SK-N-SH (cell line): ENCODE measurements around the gene N4BP3. TPM values are rescaled to one million over a fixed set of nuclear protein-coding genes. Genes with fewer than 3 reads are reported as not detected.

Experiments used
- CTCF ChIA-PET: fragments of 300-600, 350-600 bp; formaldehyde crosslinking; extraction: SDS; loops from one replicate; lab custom pipeline; 2021; lab: Yijun Ruan, JAX
- POLR2A ChIA-PET: fragments of 350-600 bp; sonication (Branson Sonifier 250); formaldehyde crosslinking; extraction: SDS; loops from one replicate; lab custom pipeline; 2020; ENCODE audit warnings: antibody characterized with exemption, inconsistent platforms; lab: Yijun Ruan, JAX
- DNase-seq: peaks from one replicate; pipeline ENCODE4 v3.0.0; 2012
- H2AFZ ChIP-seq: fragments of 200-600 bp; sonication (generic); 2 replicates; pipeline ENCODE4 v1.8.1; 2016; ENCODE audit warnings: antibody characterized with exemption, mild to moderate bottlenecking, low read depth
- H3F3A ChIP-seq: fragments of 200-600 bp; sonication (generic); replicated peaks from 2 replicates; pipeline ENCODE3; 2016; ENCODE audit warnings: antibody characterized with exemption, mild to moderate bottlenecking; ENCODE audit not compliant: insufficient read depth
- H3K27ac ChIP-seq, 2 experiments: fragments of 200-500 bp in 1 of 2; fragments of 200-600 bp in 1 of 2; sonication (Bioruptor generic) in 1 of 2; sonication (generic), shearing (Covaris generic) in 1 of 2; 2 replicates each; pipeline versions ENCODE4 v1.5.1 to v1.6.1; 2014 to 2016; ENCODE audit warnings: low read depth in 2 of 2, inconsistent platforms in 1 of 2, low read length in 1 of 2, mild to moderate bottlenecking in 1 of 2, mixed read lengths in 1 of 2
- H3K27me3 ChIP-seq: fragments of 200-600 bp; sonication (generic), shearing (Covaris generic); 2 replicates; pipeline ENCODE4 v1.6.1; 2016; ENCODE audit warnings: mixed run types; ENCODE audit not compliant: insufficient read depth
- H3K36me3 ChIP-seq, 2 experiments: fragments of 200-500 bp in 1 of 2; fragments of 200-600 bp in 1 of 2; sonication (Bioruptor generic) in 1 of 2; sonication (generic) in 1 of 2; replicated peaks in 1 of 2; 2 replicates each; pipeline versions ENCODE3 to v1.5.1; 2014 to 2016; ENCODE audit warnings: low read length in 1 of 2, mild to moderate bottlenecking in 1 of 2; ENCODE audit not compliant: insufficient read depth in 2 of 2, control insufficient read depth in 1 of 2
- H3K4me1 ChIP-seq, 2 experiments: fragments of 200-500 bp in 1 of 2; fragments of 200-600 bp in 1 of 2; sonication (Bioruptor generic) in 1 of 2; sonication (generic), shearing (Covaris generic) in 1 of 2; 2 replicates each; pipeline versions ENCODE4 v1.5.1 to v1.6.1; 2014 to 2016; ENCODE audit warnings: low read depth in 1 of 2, low read length in 1 of 2, mixed run types in 1 of 2; ENCODE audit not compliant: insufficient read depth in 2 of 2, control insufficient read depth in 1 of 2
- H3K4me2 ChIP-seq: fragments of 200-600 bp; sonication (generic), shearing (Covaris generic); 2 replicates; pipeline ENCODE4 v1.6.1; 2017; ENCODE audit warnings: mixed run types
- H3K4me3 ChIP-seq, 2 experiments: fragments of 200-500 bp in 1 of 2; fragments of 200-600 bp in 1 of 2; sonication (Bioruptor generic) in 1 of 2; sonication (generic), shearing (Covaris generic) in 1 of 2; 2 replicates each; pipeline versions ENCODE4 v1.5.1 to v1.8.1; 2014 to 2016; ENCODE audit warnings: low read depth in 2 of 2, inconsistent platforms in 1 of 2, low read length in 1 of 2, mild to moderate bottlenecking in 1 of 2, mixed read lengths in 1 of 2, moderate library complexity in 1 of 2
- H3K79me2 ChIP-seq: fragments of 200-600 bp; sonication (generic); 2 replicates; pipeline ENCODE4 v1.8.1; 2017; ENCODE audit warnings: mild to moderate bottlenecking; ENCODE audit not compliant: insufficient read depth
- H3K9ac ChIP-seq: fragments of 200-600 bp; sonication (generic); 2 replicates; pipeline ENCODE4 v1.6.1; 2017; ENCODE audit warnings: mixed run types
- H3K9me2 ChIP-seq: fragments of 200-600 bp; sonication (generic); 2 replicates; pipeline ENCODE4 v1.6.1; 2017; ENCODE audit warnings: mixed run types
- H3K9me3 ChIP-seq: fragments of 200-600 bp; sonication (generic); 2 replicates; pipeline ENCODE4 v1.6.1; 2017; ENCODE audit warnings: mixed run types, mild to moderate bottlenecking, moderate library complexity
- H4K20me1 ChIP-seq: fragments of 200-600 bp; sonication (generic); 2 replicates; pipeline ENCODE4 v1.6.1; 2017; ENCODE audit warnings: mild to moderate bottlenecking, mixed run types; ENCODE audit not compliant: insufficient read depth
- FOSL2 ChIP-seq: IDR thresholded peaks from 2 replicates; pipeline ENCODE4 v1.4.0; 2012; ENCODE audit warnings: low read depth, mild to moderate bottlenecking, moderate library complexity, borderline replicate concordance
- FOXJ3 ChIP-seq: sonication (generic); formaldehyde crosslinking; IDR thresholded peaks from 2 replicates; pipeline ENCODE4 v1.5.1; 2020; ENCODE audit warnings: mild to moderate bottlenecking, missing genetic modification reagents
- FOXM1 ChIP-seq: IDR thresholded peaks from 2 replicates; pipeline ENCODE4 v1.4.0; 2012; ENCODE audit warnings: low read depth, mild to moderate bottlenecking
- GATA2 ChIP-seq: sonication (generic); formaldehyde crosslinking; IDR thresholded peaks from 2 replicates; pipeline ENCODE4 v1.5.0; 2020; ENCODE audit warnings: mild to moderate bottlenecking, missing genetic modification reagents
- JUND ChIP-seq: IDR thresholded peaks from 2 replicates; pipeline ENCODE4 v1.4.0; 2012
- MXI1 ChIP-seq: IDR thresholded peaks from 2 replicates; pipeline ENCODE4 v1.6.1; 2012; ENCODE audit warnings: mild to moderate bottlenecking, low read depth, low read length, improper control_type of control experiment
- NRF1 ChIP-seq: IDR thresholded peaks from 2 replicates; pipeline ENCODE4 v1.6.1; 2012; ENCODE audit warnings: low read depth, mild to moderate bottlenecking, low read length
- POLR2AphosphoS5 ChIP-seq: IDR thresholded peaks from 2 replicates; pipeline ENCODE4 v1.6.1; 2012; ENCODE audit warnings: low read depth, low read length
- TEAD4 ChIP-seq: IDR thresholded peaks from 2 replicates; pipeline ENCODE4 v1.4.0; 2012; ENCODE audit warnings: mild to moderate bottlenecking, borderline replicate concordance; ENCODE audit not compliant: insufficient read depth
- YY1 ChIP-seq: IDR thresholded peaks from 2 replicates; pipeline ENCODE4 v1.4.0; 2012; ENCODE audit warnings: low read depth, mild to moderate bottlenecking
- WGBS: methylation state at CpG from one replicate; pipeline ENCODE4 v1.1.6; 2017; ENCODE audit warnings: low lambda C conversion rate; 5-methylcytosine and 5-hydroxymethylcytosine counted together
- polyA plus RNA-seq, 3 experiments: library from polyadenylated mRNA; depleted of rRNA; stranded (reverse); fragments of >200 nt; gene quantifications; 2 replicates each; pipeline ENCODE4 v1.2.3, GENCODE V29; 2012
- TF ChIP-seq, protein P1 (sequence below): IDR thresholded peaks from 2 replicates; pipeline ENCODE4 v1.6.1; 2012; ENCODE audit warnings: mild to moderate bottlenecking, low read depth, low read length, moderate library complexity
- TF ChIP-seq, protein P2 (sequence below): IDR thresholded peaks from 2 replicates; pipeline ENCODE4 v1.4.0; 2012; ENCODE audit warnings: low read depth
- TF ChIP-seq, protein P3 (sequence below): IDR thresholded peaks from 2 replicates; pipeline ENCODE4; 2012
- TF ChIP-seq, protein P4 (sequence below): IDR thresholded peaks from 2 replicates; pipeline ENCODE4 v1.4.0; 2012; ENCODE audit warnings: low read depth, borderline replicate concordance

The N4BP3 gene
- polyA plus RNA-seq, 1 of the 3 experiments (the other 2 are of a cell fraction): 0.28 TPM

DNA sequence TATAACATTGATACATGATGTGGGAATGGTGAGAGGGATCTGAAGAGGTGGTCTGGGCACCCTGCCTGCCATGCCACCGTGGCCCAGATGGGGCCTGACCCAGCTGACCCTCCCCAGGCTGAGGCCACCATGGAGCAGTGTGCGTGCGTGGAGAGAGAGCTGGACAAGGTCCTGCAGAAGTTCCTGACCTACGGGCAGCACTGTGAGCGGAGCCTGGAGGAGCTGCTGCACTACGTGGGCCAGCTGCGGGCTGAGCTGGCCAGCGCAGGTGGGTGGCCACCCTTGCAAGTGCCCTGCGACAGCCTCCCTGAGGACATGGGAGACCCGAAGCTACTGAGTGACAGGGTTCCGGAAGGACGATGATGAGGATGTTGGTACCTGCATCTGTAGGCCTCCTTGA is 24.7 kb downstream of the N4BP3 start:
- Histone ChIP-seq H3K4me3 (no peak overlapping the region), H3K4me2 (no peak overlapping the region), H3K36me3 (peaks cover 26 to 30% of the 10 kb centered on the region in 2 experiments), H4K20me1 (no peaks in the 10 kb centered on the region), H3K9me2 (no peaks in the 10 kb centered on the region), H3F3A (no peaks in the 10 kb centered on the region), H3K27ac (no peak overlapping the region), H3K4me1 (no peaks in the 10 kb centered on the region), H3K79me2 (peaks cover 44% of the 10 kb centered on the region), H3K27me3 (no peaks in the 10 kb centered on the region), H2AFZ (no peak overlapping the region), H3K9me3 (no peaks in the 10 kb centered on the region), H3K9ac (no peak overlapping the region)
- ChIA-PET POLR2A (no interaction called here), CTCF (interaction anchor here (0.8 to 10.9 kb wide), 4 partner anchors 8 to 62 kb away, joined by 3 to 96 read pairs (median 16); no protein-coding TSS in a partner anchor)
- DNase-seq: no peak
- TF ChIP-seq, protein P1, sequence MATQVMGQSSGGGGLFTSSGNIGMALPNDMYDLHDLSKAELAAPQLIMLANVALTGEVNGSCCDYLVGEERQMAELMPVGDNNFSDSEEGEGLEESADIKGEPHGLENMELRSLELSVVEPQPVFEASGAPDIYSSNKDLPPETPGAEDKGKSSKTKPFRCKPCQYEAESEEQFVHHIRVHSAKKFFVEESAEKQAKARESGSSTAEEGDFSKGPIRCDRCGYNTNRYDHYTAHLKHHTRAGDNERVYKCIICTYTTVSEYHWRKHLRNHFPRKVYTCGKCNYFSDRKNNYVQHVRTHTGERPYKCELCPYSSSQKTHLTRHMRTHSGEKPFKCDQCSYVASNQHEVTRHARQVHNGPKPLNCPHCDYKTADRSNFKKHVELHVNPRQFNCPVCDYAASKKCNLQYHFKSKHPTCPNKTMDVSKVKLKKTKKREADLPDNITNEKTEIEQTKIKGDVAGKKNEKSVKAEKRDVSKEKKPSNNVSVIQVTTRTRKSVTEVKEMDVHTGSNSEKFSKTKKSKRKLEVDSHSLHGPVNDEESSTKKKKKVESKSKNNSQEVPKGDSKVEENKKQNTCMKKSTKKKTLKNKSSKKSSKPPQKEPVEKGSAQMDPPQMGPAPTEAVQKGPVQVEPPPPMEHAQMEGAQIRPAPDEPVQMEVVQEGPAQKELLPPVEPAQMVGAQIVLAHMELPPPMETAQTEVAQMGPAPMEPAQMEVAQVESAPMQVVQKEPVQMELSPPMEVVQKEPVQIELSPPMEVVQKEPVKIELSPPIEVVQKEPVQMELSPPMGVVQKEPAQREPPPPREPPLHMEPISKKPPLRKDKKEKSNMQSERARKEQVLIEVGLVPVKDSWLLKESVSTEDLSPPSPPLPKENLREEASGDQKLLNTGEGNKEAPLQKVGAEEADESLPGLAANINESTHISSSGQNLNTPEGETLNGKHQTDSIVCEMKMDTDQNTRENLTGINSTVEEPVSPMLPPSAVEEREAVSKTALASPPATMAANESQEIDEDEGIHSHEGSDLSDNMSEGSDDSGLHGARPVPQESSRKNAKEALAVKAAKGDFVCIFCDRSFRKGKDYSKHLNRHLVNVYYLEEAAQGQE: no peak
- TF ChIP-seq, protein P2, sequence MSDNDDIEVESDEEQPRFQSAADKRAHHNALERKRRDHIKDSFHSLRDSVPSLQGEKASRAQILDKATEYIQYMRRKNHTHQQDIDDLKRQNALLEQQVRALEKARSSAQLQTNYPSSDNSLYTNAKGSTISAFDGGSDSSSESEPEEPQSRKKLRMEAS: no peak
- WGBS: 96% methylated on average over 6 of the region's 12 CpGs

DNA sequence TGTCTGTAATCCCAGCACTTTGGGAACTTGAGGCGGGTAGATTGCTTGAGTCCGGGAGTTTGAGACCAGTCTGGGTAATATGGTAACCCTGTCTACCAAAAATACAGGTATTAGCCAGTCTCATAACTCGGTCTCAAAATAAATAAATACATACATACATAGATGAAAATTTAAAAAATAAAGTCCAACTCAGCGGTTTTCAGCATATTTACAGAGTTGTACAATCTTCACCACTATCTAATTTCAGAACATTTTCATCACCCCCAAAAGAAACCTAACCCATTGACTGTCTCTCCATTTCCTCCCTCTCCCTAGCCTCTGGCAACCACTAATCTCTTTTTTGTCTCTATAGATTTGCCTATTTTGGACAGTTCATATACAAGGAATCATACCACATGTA is 28.2 kb downstream of the N4BP3 start:
- H3K4me2 ChIP-seq: no peak overlapping the region
- no peak for DNase-seq
- peaks cover 28 to 44% of the 10 kb centered on the region in 2 experiments for H3K36me3 ChIP-seq
- H3K9me2 ChIP-seq: no peaks in the 10 kb centered on the region
- TF ChIP-seq MXI1 (no peak), FOSL2 (no peak), GATA2 (CRISPR knock-in tag) (no peak), FOXM1 (no peak), YY1 (no peak), FOXJ3 (no peak), POLR2AphosphoS5 (no peak), JUND (no peak), NRF1 (no peak), TEAD4 (no peak)
- TF ChIP-seq, protein P3, sequence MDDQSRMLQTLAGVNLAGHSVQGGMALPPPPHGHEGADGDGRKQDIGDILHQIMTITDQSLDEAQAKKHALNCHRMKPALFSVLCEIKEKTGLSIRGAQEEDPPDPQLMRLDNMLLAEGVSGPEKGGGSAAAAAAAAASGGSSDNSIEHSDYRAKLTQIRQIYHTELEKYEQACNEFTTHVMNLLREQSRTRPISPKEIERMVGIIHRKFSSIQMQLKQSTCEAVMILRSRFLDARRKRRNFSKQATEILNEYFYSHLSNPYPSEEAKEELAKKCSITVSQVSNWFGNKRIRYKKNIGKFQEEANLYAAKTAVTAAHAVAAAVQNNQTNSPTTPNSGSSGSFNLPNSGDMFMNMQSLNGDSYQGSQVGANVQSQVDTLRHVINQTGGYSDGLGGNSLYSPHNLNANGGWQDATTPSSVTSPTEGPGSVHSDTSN: no peak
- TF ChIP-seq, protein P4, sequence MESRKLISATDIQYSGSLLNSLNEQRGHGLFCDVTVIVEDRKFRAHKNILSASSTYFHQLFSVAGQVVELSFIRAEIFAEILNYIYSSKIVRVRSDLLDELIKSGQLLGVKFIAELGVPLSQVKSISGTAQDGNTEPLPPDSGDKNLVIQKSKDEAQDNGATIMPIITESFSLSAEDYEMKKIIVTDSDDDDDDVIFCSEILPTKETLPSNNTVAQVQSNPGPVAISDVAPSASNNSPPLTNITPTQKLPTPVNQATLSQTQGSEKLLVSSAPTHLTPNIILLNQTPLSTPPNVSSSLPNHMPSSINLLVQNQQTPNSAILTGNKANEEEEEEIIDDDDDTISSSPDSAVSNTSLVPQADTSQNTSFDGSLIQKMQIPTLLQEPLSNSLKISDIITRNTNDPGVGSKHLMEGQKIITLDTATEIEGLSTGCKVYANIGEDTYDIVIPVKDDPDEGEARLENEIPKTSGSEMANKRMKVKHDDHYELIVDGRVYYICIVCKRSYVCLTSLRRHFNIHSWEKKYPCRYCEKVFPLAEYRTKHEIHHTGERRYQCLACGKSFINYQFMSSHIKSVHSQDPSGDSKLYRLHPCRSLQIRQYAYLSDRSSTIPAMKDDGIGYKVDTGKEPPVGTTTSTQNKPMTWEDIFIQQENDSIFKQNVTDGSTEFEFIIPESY: no peak
- 93% methylated on average over 4 of the region's 4 CpGs for WGBS
- no peaks in the 10 kb centered on the region for H3K4me1 ChIP-seq
- H3F3A ChIP-seq: peaks cover 3% of the 10 kb centered on the region
- no peaks in the 10 kb centered on the region for H3K9me3 ChIP-seq
- peaks cover 7% of the 10 kb centered on the region for H4K20me1 ChIP-seq
- peaks cover 12% of the 10 kb centered on the region for H3K79me2 ChIP-seq
- H3K4me3 ChIP-seq: no peak overlapping the region
- no peak overlapping the region for H2AFZ ChIP-seq
- CTCF ChIA-PET: interaction anchor here (1.8 to 18.9 kb wide), 2 partner anchors 21 to 66 kb away, joined by 9 to 319 read pairs; no protein-coding TSS in a partner anchor
- H3K27me3 ChIP-seq: no peaks in the 10 kb centered on the region
- no peak overlapping the region for H3K9ac ChIP-seq
- no peak overlapping the region for H3K27ac ChIP-seq
- POLR2A ChIA-PET: no interaction called here
